ENCODE data around the gene ZFYVE26. TPM values are rescaled to one million over a fixed set of nuclear protein-coding genes. Genes with fewer than 3 reads are reported as not detected.
"Not testable (repeated sequence)": the region's sequence is repeated elsewhere in the genome, so short reads cannot be mapped to it uniquely, and the experiment has no call there.

The ZFYVE26 gene
- total RNA-seq, 2 donors from 2014 or later, result 12.2 to 33.7 TPM

GRCh38 chr14:67819563-67820421 lies 3.4 kb upstream of the ZFYVE26 start, which contains the start of gene RAD51B:
RAD51B (plus strand) TSS chr14:67819779.
- Histone ChIP-seq H3K36me3 (no peaks in the 10 kb centered on the region), H3K4me3 (peak within 1 kb of the TSS; percentile 75 to 79), H3K9me3 (no peaks in the 10 kb centered on the region), H3K4me1 (replicated peaks) (peaks cover 8% of the 10 kb centered on the region), H3K27me3 (replicated peaks; ENCODE audit: insufficient read depth) (no peaks in the 10 kb centered on the region), H3K27ac (peak within 1 kb of the TSS; percentile 76 to 77)
- under 1% methylated on average over 30 of the region's 30 CpGs for WGBS
- intact Hi-C loops (cut with DNase I), result no loop called here
- peak; percentile 87 for DNase-seq (ENCODE audit: low spot score)
- TF ChIP-seq CTCF (IDR thresholded peaks at IDR 0.05) (no peak), POLR2A (IDR thresholded peaks at IDR 0.05) (peak; percentile 40), POLR2AphosphoS5 (IDR thresholded peaks at IDR 0.05) (peak; percentile 90)

GRCh38 chr14:67818476-67818875 lies 2.1 kb upstream of the ZFYVE26 start:
- H3K27me3 ChIP-seq (replicated peaks; ENCODE audit: insufficient read depth); H3K4me3 ChIP-seq; DNase-seq (ENCODE audit: low spot score); H3K27ac ChIP-seq; intact Hi-C loops (cut with DNase I); H3K9me3 ChIP-seq; H3K36me3 ChIP-seq; H3K4me1 ChIP-seq (replicated peaks): not testable (repeated sequence)
- WGBS, result 90% methylated on average over 6 of the region's 6 CpGs

GRCh38 chr14:67817750-67818438 lies 1.5 kb upstream of the ZFYVE26 start:
- Histone ChIP-seq H3K9me3 (no peaks in the 10 kb centered on the region), H3K27me3 (replicated peaks; ENCODE audit: insufficient read depth) (no peaks in the 10 kb centered on the region), H3K4me1 (replicated peaks) (peaks cover 9% of the 10 kb centered on the region), H3K36me3 (no peaks in the 10 kb centered on the region), H3K27ac (no peak overlapping the region), H3K4me3 (no peak overlapping the region)
- 91% methylated on average over 14 of the region's 14 CpGs for WGBS
- no peak for DNase-seq (ENCODE audit: low spot score)
- intact Hi-C loops (cut with DNase I), result no loop called here
- TF ChIP-seq POLR2A (IDR thresholded peaks at IDR 0.05) (no peak), CTCF (IDR thresholded peaks at IDR 0.05) (no peak), POLR2AphosphoS5 (IDR thresholded peaks at IDR 0.05) (no peak)

GRCh38 chr14:67815573-67816225 lies 691 bp downstream of the ZFYVE26 start:
- peak overlapping the region; percentile 76 to 86 for H3K27ac ChIP-seq
- TF ChIP-seq CTCF (IDR thresholded peaks at IDR 0.05) (no peak), POLR2A (IDR thresholded peaks at IDR 0.05) (no peak), POLR2AphosphoS5 (IDR thresholded peaks at IDR 0.05) (no peak)
- no peaks in the 10 kb centered on the region for H3K27me3 ChIP-seq (replicated peaks; ENCODE audit: insufficient read depth)
- no peaks in the 10 kb centered on the region for H3K9me3 ChIP-seq
- 5% methylated on average over 14 of the region's 14 CpGs for WGBS
- H3K4me3 ChIP-seq, result peak overlapping the region; percentile 57 to 68
- DNase-seq (ENCODE audit: low spot score), result no peak
- intact Hi-C loops (cut with DNase I), result no loop called here
- no peaks in the 10 kb centered on the region for H3K36me3 ChIP-seq
- H3K4me1 ChIP-seq (replicated peaks), result peaks cover 9% of the 10 kb centered on the region

- no peaks in the 10 kb centered on the region for H3K27me3 ChIP-seq (replicated peaks; ENCODE audit: insufficient read depth)
- H3K9me3 ChIP-seq, result no peaks in the 10 kb centered on the region
- WGBS, result 72% methylated on average over 2 of the region's 2 CpGs
- no peaks in the 10 kb centered on the region for H3K36me3 ChIP-seq
- H3K4me1 ChIP-seq (replicated peaks), result peaks cover 9% of the 10 kb centered on the region
- H3K27ac ChIP-seq, result no peak overlapping the region
- TF ChIP-seq POLR2A (IDR thresholded peaks at IDR 0.05) (no peak), POLR2AphosphoS5 (IDR thresholded peaks at IDR 0.05) (no peak), CTCF (IDR thresholded peaks at IDR 0.05) (no peak)
- H3K4me3 ChIP-seq, result no peak overlapping the region
- intact Hi-C loops (cut with DNase I), result no loop called here
- no peak for DNase-seq (ENCODE audit: low spot score)
Measured at GRCh38 chr14:67814821-67815220, 1.6 kb downstream of the ZFYVE26 start.
